Activated effector memory CD4-positive, alpha-beta T cell treated with anti-CD3 and anti-CD28 coated beads, Interleukin-2, amount 50 U/mL, for 16 hours (primary cell): Measurements from ENCODE around the gene OVAAL.

Experiments
- DNase-seq: peaks from one replicate; pipeline ENCODE4 v3.0.0-alpha.2; 2020

OVAAL gene

DNA sequence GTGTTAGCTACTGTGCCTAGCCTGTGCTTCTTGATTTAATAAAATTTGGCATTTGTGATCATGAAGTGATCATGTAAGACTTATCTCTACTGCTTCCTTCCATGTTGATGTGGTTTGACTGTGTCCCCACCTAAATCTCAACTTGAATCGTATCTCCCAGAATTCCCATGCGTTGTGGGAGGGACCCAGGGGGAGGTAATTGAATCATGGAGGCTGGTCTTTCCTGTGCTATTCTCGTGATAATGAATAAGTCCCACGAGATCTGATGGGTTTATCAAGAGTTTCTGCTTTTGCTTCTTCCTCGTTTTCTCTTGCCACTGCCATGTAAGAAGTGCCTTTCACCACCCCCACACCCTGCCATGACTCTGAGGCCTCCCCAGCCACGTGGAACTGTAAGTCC is at the start of gene OVAAL:
TSS of gene OVAAL (plus strand) at position 301 of the 400 bp plus-strand sequence.
- no peak for DNase-seq

DNA sequence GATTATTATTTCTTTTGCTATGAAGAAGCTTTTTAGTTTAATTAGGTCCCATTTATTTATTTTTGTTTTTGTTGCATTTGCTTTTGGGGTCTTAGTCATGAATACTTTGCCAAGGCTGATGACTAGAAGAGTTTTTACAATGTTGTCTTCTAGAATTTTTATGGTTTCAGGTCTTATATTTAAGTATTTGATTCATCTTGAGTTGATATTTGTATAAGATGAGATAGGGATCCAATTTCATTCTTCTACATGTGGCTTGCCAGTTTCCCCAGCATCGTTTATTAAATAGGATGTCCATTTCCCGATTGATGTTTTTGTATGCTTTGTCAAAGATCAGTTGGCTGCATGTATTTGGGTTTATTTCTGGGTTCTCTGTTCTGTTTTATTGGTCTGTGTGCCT is 47.9 kb upstream of the OVAAL start:
- no peak for DNase-seq

DNA sequence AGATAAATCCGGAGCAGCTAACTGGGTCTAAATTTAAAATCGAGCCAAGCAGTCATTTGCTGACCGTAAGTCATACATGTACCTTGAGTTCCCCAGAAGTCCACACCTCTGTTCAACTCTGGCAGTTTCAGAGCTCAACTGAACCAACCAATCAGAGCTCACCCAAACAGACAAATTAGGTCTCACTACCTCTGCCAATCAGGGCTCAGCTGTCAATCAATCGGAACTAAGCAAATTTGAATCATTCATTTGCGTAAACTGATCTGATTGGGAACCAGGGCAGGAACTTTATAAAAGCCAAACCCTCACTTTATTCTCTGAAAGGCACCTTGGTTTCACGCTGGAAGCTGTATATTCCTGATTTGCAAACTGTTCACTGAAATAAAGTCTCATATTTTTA is 45.2 kb upstream of the OVAAL start:
- DNase-seq = no peak

DNA sequence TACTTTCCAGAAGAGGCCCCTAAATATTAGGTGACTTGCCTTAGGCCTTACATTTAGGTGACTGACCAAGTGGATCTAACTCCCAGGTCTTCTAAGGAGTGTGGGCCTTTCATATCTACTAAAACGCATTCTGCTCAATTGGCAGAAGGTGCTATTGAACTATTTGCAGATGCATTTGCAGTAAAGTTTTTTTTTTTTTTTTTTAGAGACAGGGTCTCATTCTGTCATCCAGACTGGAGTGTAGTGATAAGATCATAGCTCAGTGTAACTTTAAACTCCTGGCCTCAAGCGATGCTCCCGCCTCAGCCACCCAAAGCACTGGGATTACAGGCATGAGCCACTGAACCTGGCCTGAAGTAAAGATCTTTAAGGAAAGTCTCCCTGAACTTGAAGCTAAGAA is 43.4 kb upstream of the OVAAL start:
- DNase-seq = no peak

DNA sequence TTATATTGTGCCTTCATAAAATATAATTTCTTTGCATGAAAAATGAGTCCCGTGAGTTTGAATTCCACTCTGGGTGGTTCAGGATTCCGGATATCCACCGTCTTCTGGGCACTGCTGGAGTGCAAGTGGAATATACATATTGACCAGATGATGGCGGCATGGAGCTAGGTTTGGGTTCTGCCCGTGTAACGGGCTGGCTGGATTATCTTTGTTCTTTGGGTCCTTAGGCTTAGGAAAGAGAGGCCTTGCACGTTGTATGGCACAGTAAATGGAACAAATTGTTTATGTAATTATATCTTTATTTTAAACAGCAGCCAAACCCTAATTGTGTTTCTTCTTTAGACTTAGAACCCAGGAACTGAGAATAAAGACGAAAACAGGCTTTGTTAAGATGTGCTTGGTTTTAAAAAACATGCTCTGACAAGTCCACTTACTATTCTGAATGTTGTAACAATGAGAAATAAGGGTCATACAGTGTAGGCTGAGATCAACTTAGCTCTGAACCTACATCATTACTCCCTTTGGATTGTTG is 42.8 kb upstream of the OVAAL start:
- DNase-seq = peak; percentile 79

DNA sequence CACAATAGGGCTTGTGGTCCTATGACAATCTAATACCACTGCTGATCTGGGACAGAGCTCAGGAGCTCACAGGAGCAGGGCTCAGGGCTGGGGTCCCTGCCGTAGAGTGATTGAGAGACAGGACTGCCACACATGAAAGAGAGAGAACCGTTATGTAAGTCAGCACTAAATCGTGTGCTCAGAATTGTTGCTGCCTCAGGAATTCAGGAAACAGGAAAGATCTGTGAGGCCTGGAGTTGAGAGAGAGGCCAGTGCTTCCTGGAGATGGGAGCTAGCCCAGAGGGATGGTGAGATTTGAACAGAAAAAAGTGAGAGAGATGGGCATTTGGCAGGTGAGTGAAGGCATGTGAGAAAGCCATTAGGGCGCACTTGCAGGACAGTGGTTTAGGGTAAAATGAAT is 38.9 kb upstream of the OVAAL start:
- DNase-seq = no peak

DNA sequence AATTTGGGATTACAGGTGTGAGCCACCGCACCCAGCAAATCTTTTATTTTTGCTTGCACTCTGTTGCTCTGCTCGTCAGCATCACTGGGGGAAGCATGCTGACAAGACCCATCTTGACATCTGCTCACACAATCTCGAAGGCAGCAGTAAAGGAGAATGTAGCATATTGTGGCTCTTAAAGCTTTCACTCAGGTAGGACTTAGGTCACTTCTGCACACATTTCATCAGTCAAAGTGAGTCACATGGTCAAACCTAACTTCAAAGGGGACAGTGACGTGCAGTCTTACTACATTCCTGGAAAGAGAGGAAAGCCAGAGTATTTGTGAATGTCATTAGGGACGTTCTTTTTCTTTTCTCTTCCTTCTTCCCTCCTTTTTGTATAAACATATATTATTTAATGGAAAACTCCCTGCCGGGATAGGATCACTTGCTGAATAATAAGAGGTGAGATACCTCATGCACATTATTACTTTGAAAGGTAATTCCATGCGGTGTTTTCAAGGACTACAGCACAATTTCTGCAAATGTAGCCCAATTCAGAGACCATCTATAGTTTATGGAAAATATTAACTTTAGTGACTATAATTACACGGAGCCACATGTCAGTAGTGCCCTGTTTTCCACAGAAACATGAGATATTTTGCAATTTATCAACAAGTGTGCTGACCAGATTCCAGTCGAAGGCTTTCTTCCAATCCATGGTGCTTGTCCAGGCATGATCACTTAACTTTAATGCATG is 37.1 kb upstream of the OVAAL start:
- DNase-seq = no peak

DNA sequence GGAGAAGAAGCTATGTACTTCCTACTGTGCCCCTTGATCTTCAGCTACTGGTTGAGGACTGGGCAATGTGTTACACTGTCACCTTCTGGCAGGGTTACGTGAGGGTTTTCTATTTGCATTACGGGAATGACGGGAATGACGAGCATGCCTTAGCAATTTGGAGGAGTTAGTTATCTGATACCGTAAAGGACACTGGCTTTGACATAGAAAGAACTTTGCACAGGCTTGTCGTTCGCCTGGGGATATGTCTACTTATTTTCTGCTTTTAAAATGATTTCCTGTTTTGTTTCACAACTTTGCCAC is 36.6 kb upstream of the OVAAL start:
- no peak for DNase-seq

DNA sequence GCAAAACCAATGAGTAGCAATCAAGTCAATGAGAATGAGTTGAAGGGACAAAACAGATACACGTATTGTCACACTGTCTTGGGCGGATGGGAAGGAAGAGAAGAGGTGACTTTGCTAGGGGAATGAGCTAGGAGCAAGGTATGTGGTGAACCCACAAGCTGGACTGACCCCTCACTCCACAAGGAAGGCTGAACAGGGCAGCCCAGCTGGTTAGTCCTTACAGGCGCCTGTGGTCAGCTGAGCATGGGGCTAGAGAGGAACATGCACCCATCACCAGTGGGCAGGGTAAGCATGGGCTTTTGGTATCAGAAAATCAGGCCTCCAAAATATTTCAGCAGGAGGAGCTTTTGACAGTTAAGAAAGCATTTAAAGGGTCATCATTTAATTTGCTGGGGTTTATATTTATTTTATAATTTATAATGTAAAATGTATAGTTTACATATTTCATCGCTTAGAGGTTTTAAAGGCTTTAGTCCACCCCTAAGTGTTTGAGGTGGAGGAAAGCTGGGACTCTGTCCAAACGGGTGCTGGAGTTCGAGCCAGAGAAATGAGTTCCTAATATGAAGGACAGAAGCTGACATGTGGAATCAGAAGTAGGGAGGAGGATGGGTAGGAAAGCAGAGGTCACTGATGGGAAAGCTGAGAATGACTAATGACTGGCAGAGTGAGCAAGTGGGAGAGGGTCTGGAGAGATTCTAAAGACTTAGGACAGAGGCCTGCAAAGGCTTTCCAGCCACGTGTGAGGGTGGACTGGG is 34.4 kb upstream of the OVAAL start:
- DNase-seq = no peak

DNA sequence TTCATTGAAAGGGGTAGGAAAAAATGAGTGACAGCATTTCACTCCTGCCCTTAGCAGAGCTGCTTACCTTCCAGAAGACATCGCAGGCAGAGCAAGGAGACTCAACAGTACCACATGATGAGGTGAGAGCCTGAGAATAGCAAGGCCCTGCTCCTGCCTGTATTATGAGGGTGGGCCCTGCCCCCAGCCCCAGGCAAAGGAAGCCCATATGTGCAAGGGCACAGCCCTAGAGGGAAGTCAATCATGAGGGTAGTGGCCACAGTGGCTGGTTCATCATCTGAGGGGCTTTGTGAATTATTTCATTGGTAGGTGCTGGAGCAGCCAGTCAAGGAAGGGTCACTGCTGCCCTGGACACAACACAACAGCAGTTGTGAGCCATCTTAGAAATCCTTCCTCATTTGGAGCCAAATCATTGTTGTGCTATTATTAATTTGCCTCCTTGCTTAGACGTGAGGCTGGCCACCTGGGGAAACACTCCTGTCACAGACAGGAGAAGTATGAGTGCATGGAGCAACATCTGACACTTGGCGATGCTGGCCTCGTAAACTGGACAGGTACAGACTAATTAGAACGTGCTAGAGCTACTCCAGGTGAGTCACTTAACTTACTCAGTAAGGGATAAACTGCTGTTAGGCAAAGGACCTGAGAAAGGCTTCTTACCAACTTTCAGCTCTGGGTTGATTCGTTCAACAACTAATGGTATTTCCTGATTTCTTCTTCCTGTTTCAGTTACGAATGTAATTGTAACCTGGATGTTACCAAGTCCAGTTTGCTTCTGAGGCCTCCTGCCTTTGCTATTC is 33.6 kb upstream of the OVAAL start:
- no peak for DNase-seq

DNA sequence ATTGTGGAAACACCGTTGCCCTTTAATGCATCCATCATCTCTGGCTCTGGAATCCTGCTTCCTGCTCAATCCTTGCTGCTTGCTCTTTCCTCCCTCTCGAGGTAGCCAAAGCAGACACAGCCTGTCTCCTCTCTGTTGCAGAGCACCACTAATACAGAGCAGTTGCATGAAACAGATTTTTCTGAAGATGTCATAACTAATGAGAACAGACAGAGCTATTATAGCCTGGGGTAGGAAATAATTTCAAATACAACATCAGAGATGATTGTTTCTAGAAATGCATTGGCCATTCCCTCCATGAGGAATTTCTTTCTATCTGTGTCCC is 33.1 kb upstream of the OVAAL start:
- no peak for DNase-seq

DNA sequence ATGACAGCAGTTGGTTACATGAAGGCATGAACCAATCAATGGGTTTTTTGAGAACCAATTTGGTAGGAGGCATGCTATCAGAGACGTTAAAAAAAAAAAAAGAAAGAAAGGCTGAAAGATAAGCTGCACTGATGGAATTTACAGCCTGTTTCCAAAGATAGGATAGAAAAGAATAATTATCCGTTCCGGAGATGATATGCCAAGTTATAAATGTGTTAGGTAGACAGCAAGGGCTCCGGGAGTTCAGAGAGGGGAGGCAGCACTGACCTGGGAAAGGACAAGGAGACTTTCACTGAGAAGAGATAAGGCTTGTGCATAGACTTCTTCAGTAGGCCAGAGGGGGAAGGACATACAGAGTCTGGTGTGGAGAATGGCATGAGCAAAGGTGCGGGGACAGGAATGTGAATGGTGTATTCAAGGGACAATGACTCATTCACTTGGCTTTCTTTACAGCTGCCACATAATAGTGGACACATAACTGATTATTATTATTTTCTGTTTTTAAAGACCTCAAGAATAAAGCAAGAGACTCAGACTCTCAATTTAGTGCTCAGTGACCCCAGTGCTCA is 31.6 kb upstream of the OVAAL start:
- no peak for DNase-seq

DNA sequence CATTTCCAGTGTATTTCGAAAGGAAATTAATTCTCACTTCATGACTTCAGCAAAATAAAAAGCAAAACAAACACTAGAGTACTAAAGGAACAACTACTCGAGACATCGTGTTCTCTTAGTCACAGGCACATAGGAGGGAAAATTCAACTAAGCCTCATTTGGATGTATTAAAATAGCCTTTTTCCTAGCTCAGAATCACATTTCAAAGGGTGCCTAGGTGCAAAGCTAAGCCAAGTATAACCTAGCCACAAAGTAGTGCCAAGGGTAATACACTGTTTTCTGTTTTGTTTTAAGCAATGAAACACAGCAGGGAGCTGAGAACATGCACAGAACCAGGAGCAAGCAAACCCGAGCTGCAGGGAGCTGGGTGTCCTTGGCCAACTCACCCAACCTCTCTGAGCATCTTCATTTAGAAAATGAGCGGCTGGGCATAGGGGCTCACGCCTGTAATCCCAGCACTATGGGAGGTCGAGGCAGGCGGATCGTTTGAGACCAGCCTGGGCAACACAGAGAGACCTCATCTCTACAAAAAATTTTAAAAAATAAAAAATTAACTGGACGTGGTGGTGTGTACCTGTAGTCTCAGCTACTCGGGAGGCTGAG is 29.8 kb upstream of the OVAAL start:
- no peak for DNase-seq

DNA sequence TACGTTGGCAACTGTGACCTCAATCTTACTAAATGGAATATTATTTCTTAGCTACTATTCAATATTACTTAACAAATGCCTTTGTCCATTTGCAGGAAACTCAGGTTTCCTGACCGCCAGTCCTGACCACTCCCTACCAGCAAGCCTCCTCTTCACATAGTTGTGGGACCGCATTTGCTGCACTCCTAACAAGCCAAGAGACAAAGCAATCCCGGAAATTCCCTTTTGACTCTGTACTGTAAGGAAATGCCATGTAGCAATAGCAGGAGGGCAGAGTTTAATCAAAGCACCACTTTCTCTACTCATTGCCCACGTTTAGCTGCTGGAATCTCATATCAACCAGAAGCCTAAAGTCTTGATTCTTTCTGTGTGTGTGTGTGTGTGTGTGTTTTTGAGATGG is 28.3 kb upstream of the OVAAL start:
- no peak for DNase-seq

DNA sequence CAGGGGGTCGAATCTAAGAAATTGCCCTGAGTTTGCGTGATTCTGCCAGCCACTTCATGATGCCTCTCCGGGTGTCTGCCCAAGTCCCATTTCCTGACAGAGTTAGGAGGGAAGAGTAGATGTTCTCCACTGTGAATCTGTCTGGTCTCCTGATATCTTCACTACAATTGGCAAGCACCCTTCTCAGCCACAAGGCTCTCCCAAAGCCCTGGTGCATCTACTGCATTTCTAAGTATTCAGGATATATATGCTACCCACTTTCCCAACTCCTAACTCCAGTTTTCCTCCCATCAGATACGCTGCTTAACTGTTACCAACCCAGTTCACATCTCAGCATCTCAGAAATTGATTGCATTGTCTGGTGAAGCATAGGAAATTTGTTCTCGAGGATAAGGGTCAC is 25.9 kb upstream of the OVAAL start:
- DNase-seq = no peak

DNA sequence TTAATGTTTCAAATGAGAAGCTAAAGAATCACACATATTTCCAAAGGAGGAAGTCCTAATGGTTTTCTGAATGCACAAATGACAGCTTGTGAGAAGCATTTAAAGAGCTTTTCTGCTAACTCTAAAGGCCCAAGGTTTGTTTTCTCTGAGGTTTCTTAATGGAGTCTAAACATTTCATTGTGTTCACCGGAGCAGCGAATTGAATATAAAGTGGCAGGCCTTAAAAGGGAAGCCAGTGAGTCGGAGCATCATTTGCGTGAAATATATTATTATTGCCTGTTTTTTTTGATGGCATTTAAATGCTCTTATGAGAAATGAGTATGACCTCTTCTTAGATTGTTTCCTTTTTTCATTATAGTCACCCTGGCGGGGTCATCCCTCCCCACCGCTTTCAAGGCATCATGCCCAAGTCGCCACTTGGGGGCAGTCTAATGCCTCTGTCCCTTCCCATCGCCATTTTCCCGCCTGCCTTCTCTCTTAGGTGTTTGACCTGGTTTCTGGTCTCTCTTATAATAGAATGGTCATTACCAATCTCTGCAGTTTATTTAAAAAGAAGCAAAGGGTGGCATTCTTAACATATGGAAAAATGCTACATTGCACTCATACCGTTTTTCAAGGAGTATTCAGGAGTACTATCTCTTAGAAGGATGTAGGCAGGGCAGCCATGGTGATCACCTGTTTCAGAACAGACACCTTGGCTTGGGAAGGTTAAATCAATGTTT is 25.3 kb upstream of the OVAAL start:
- DNase-seq = peak; percentile 85

DNA sequence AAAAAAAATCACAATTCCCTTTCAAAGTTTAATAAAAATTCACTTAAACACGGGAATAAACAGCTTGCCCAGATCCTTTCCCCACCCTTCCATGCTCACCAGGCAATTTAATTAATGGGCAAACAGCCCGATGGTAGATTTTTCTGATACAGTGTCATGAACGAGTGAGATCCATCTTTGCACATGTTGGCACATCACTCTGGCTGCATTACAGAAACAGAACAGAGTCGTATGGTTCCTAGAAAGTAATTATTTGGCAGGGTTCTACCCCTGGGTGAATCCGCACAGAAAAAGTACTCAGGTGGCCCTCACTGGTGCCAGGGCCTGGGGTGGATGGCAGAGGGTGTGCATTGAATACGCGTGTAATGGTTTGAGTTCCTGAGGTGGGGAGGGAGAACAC is 24.6 kb upstream of the OVAAL start:
- no peak for DNase-seq

DNA sequence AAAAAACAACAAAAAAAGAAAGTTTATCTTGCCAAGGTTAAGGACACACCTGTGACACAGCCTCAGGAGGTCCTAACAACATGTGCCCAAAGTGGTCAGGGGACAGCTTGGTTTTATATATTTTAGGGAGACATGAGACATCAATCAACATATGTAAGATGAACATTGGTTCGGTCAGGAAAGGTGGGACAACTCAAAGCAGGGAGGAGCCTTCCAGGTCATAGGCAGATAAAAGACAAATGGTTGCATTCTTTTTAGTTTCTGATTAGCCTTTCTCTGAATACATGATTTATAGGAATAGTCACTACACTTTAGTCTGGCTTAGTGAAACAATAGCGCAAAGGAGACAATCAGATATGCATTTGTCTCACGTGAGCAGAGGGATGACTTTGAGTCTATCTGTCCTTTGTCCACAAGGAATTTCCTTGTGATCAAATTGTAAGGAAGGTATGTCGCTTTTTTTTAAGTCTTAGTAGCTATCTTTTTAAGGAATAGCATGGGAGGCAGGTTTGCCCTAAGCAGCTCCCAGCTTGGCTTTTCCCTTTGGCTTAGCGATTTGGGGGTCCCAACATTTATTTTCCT is 23.3 kb upstream of the OVAAL start:
- DNase-seq = no peak

DNA sequence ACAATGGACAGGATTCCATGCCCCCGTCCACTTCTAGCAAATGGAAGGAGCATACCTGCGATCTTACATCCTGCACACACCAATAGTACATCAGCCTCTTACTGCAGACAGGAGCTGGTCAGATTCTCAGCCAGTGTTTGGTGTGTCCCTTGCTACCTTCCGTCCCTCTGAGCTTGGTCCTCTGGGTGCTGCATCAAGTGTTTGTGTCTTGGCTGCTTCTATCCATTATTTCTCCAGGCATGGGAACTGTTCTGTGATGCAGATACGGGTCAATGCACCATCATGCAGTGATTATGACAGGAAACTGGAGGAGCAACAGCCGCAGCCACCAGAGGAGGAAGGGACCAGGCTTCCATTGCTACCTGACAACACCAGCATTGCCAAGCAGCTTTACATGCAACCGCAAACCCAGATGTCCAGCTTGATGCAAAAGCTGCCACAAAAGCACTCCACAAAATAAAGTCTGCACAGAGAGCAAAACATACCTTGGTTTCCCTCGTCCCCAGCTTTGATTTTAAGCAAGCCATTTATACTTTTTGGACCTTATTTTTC is 21.9 kb upstream of the OVAAL start:
- DNase-seq = no peak

DNA sequence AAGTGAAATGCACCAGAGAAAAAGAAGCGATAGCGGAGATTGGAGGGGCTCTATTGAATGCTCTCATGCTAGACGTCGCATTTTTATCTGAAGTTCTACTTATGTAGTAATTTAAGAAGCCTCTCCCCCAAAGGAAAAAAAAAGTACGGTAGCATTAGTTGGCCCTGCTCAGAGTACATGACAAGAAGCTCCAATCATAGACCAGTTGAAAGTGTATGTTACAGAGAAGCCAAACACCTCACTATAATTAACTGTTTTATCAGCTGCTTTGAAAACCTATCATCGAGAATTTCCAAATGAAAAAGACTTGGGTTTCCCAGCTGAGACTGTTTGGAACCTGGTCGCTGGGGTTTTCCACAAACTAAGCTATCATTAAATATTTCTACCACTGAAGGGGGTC is 19.6 kb upstream of the OVAAL start:
- DNase-seq = no peak

DNA sequence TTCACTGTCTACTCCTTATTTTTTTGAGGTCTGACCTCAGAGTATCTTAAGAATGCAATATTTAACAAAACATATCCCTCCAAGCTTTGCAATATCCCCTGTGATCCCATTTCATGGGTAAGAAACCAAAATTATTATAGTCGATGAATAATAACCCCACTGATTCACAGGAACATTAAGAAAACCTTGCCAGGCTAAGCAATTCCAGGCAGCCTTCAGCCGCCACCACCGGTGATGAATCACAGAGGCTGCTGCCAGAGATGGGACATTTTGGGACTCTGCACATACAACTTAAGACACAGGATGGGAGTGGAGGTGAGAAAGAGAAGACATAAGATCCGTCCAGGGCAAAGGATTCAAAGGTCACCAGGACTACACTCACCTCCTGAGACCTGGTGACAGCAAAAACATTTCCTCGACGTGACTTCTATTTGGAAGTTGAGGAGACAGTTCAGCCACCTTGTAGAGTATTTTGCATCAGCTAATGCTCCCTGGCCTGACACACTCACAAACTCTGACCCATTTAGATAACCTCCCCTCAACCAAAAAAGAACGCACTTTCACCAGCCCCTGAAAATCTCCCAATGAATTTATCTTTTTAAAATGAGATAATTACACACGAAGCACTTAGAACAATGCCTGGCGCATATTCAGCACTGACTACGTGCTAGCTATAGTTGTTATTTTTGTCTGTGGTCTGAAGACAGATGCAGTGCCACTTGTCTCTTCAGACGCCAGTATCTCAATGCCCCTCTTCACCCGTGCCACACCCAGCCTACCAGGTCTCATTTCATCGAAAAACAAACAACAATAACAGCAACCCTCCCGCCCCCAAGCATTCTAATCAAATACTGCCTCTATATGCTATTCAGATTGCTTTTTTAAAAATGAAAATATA is 17.8 kb upstream of the OVAAL start:
- DNase-seq = no peak
